ENCODE results near the gene MYH14. TPM values are rescaled to one million over a fixed set of nuclear protein-coding genes. Genes with fewer than 3 reads are reported as not detected.

The MYH14 gene
- total and polyA plus RNA-seq, 4 experiments from 2014 or later = not detected

GRCh38 chr19:50192463-50193211, 10.8 kb upstream of the MYH14 start:
- Histone ChIP-seq H3K27ac (ENCODE audit: low read depth, low read length) (no peak overlapping the region), H3K4me3 (ENCODE audit: low read length in 2 of 2) (no peak overlapping the region), H3K36me3 (ENCODE audit: insufficient read depth, low read length) (no peaks in the 10 kb centered on the region), H3K4me1 (ENCODE audit: insufficient read depth, low read length) (no peaks in the 10 kb centered on the region), H3K27me3 (ENCODE audit: insufficient read depth, low read length) (no peaks in the 10 kb centered on the region), H3K9me3 (ENCODE audit: control insufficient read depth in 1 of 2, low read length in 2 of 2) (no peaks in the 10 kb centered on the region)
- no peak for DNase-seq
- ChIA-PET POLR2A (ENCODE audit: partially characterized antibody) (no interaction called here), CTCF (ENCODE audit: partially characterized antibody) (no interaction called here)
- Mint-ChIP-seq H3K36me3 (no peaks in the 10 kb centered on the region), H3K4me1 (no peaks in the 10 kb centered on the region), H3K9me3 (peaks cover 0 to 5% (median 0%) of the 10 kb centered on the region in 8 donors), H3K27me3 (peaks cover 19 to 25% of the 10 kb centered on the region in 2 donors), H3K27ac (peak overlapping the region in 1 of 7 donors; percentile 64), H3K4me3 (no peak overlapping the region)
- intact Hi-C loops (cut with micrococcal nuclease) = no loop called here

- no peak overlapping the region for H3K27ac ChIP-seq (ENCODE audit: low read depth, low read length)
- intact Hi-C loops (cut with micrococcal nuclease) = no loop called here
- Mint-ChIP-seq H3K4me3 (no peak overlapping the region), H3K9me3 (peaks cover 0 to 2% (median 0%) of the 10 kb centered on the region in 8 donors), H3K36me3 (no peaks in the 10 kb centered on the region), H3K27me3 (peaks cover 26 to 34% of the 10 kb centered on the region in 2 donors), H3K4me1 (peaks cover 0 to 2% (median 0%) of the 10 kb centered on the region in 4 donors), H3K27ac (no peak overlapping the region)
- ChIA-PET CTCF (ENCODE audit: partially characterized antibody) (no interaction called here), POLR2A (ENCODE audit: partially characterized antibody) (no interaction called here)
- DNase-seq = no peak
- no peak overlapping the region for H3K4me3 ChIP-seq (ENCODE audit: low read length in 2 of 2)
- H3K9me3 ChIP-seq (ENCODE audit: control insufficient read depth in 1 of 2, low read length in 2 of 2) = no peaks in the 10 kb centered on the region
- H3K4me1 ChIP-seq (ENCODE audit: insufficient read depth, low read length) = no peaks in the 10 kb centered on the region
- H3K36me3 ChIP-seq (ENCODE audit: insufficient read depth, low read length) = no peaks in the 10 kb centered on the region
- H3K27me3 ChIP-seq (ENCODE audit: insufficient read depth, low read length) = no peaks in the 10 kb centered on the region
Observed at GRCh38 chr19:50195224-50195623, 8.2 kb upstream of the MYH14 start.

GRCh38 chr19:50196322-50196932, 7.0 kb upstream of the MYH14 start:
- H3K27me3 ChIP-seq (ENCODE audit: insufficient read depth, low read length) = no peaks in the 10 kb centered on the region
- no peak overlapping the region for H3K27ac ChIP-seq (ENCODE audit: low read depth, low read length)
- H3K36me3 Mint-ChIP-seq = no peaks in the 10 kb centered on the region
- no peaks in the 10 kb centered on the region for H3K9me3 ChIP-seq (ENCODE audit: control insufficient read depth in 1 of 2, low read length in 2 of 2)
- CTCF ChIA-PET (ENCODE audit: partially characterized antibody) = no interaction called here
- H3K27me3 Mint-ChIP-seq = peaks cover 31 to 36% of the 10 kb centered on the region in 2 donors
- H3K4me3 Mint-ChIP-seq = no peak overlapping the region
- POLR2A ChIA-PET (ENCODE audit: partially characterized antibody) = no interaction called here
- no peak for DNase-seq
- no peaks in the 10 kb centered on the region for H3K36me3 ChIP-seq (ENCODE audit: insufficient read depth, low read length)
- no peak overlapping the region for H3K27ac Mint-ChIP-seq
- no peak overlapping the region for H3K4me3 ChIP-seq (ENCODE audit: low read length in 2 of 2)
- H3K4me1 Mint-ChIP-seq = peaks cover 0 to 2% (median 0%) of the 10 kb centered on the region in 4 donors
- no peaks in the 10 kb centered on the region for H3K4me1 ChIP-seq (ENCODE audit: insufficient read depth, low read length)
- H3K9me3 Mint-ChIP-seq = peaks cover 0 to 3% (median 0%) of the 10 kb centered on the region in 8 donors
- intact Hi-C loops (cut with micrococcal nuclease) = no loop called here

GRCh38 chr19:50197348-50197747, 6.1 kb upstream of the MYH14 start:
- no peaks in the 10 kb centered on the region for H3K36me3 ChIP-seq (ENCODE audit: insufficient read depth, low read length)
- no peaks in the 10 kb centered on the region for H3K9me3 ChIP-seq (ENCODE audit: control insufficient read depth in 1 of 2, low read length in 2 of 2)
- DNase-seq = no peak
- peaks cover 37 to 40% of the 10 kb centered on the region in 2 donors for H3K27me3 Mint-ChIP-seq
- H3K27me3 ChIP-seq (ENCODE audit: insufficient read depth, low read length) = peaks cover 4% of the 10 kb centered on the region
- intact Hi-C loops (cut with micrococcal nuclease) = no loop called here
- H3K36me3 Mint-ChIP-seq = peaks cover 0 to 4% of the 10 kb centered on the region in 2 donors
- no peaks in the 10 kb centered on the region for H3K4me1 ChIP-seq (ENCODE audit: insufficient read depth, low read length)
- ChIA-PET POLR2A (ENCODE audit: partially characterized antibody) (no interaction called here), CTCF (ENCODE audit: partially characterized antibody) (no interaction called here)
- peaks cover 0 to 2% (median 0%) of the 10 kb centered on the region in 4 donors for H3K4me1 Mint-ChIP-seq
- no peak overlapping the region for H3K27ac ChIP-seq (ENCODE audit: low read depth, low read length)
- no peak overlapping the region for H3K4me3 Mint-ChIP-seq
- H3K27ac Mint-ChIP-seq = no peak overlapping the region
- H3K9me3 Mint-ChIP-seq = peaks cover 0 to 5% (median 0%) of the 10 kb centered on the region in 8 donors
- H3K4me3 ChIP-seq (ENCODE audit: low read length in 2 of 2) = no peak overlapping the region

- Histone ChIP-seq H3K27ac (ENCODE audit: low read depth, low read length) (no peak overlapping the region), H3K9me3 (ENCODE audit: control insufficient read depth in 1 of 2, low read length in 2 of 2) (no peaks in the 10 kb centered on the region), H3K4me1 (ENCODE audit: insufficient read depth, low read length) (no peaks in the 10 kb centered on the region), H3K4me3 (ENCODE audit: low read length in 2 of 2) (no peak overlapping the region), H3K27me3 (ENCODE audit: insufficient read depth, low read length) (peaks cover 4% of the 10 kb centered on the region), H3K36me3 (ENCODE audit: insufficient read depth, low read length) (no peaks in the 10 kb centered on the region)
- intact Hi-C loops (cut with micrococcal nuclease) = no loop called here
- Mint-ChIP-seq H3K27ac (no peak overlapping the region), H3K4me3 (no peak overlapping the region), H3K4me1 (peaks cover 0 to 2% (median 0%) of the 10 kb centered on the region in 4 donors), H3K9me3 (peaks cover 0 to 5% (median 0%) of the 10 kb centered on the region in 8 donors), H3K27me3 (peaks cover 38 to 40% of the 10 kb centered on the region in 2 donors), H3K36me3 (peaks cover 0 to 4% of the 10 kb centered on the region in 2 donors)
- CTCF ChIA-PET (ENCODE audit: partially characterized antibody) = no interaction called here
- POLR2A ChIA-PET (ENCODE audit: partially characterized antibody) = no interaction called here
- no peak for DNase-seq
Observed at GRCh38 chr19:50198431-50199258, 4.8 kb upstream of the MYH14 start.

- intact Hi-C loops (cut with micrococcal nuclease) = no loop called here
- H3K4me1 ChIP-seq (ENCODE audit: insufficient read depth, low read length) = no peaks in the 10 kb centered on the region
- H3K27ac ChIP-seq (ENCODE audit: low read depth, low read length) = no peak overlapping the region
- peaks cover 0 to 3% (median under 1%) of the 10 kb centered on the region in 4 donors for H3K4me1 Mint-ChIP-seq
- H3K4me3 ChIP-seq (ENCODE audit: low read length in 2 of 2) = no peak overlapping the region
- peaks cover 8% of the 10 kb centered on the region for H3K27me3 ChIP-seq (ENCODE audit: insufficient read depth, low read length)
- peaks cover 40% of the 10 kb centered on the region in 2 donors for H3K27me3 Mint-ChIP-seq
- ChIA-PET CTCF (ENCODE audit: partially characterized antibody) (no interaction called here), POLR2A (ENCODE audit: partially characterized antibody) (no interaction called here)
- H3K36me3 Mint-ChIP-seq = peaks cover 0 to 4% of the 10 kb centered on the region in 2 donors
- no peak overlapping the region for H3K27ac Mint-ChIP-seq
- H3K9me3 ChIP-seq (ENCODE audit: control insufficient read depth in 1 of 2, low read length in 2 of 2) = no peaks in the 10 kb centered on the region
- H3K4me3 Mint-ChIP-seq = no peak overlapping the region
- DNase-seq = no peak
- peaks cover 0 to 5% (median 0%) of the 10 kb centered on the region in 8 donors for H3K9me3 Mint-ChIP-seq
- no peaks in the 10 kb centered on the region for H3K36me3 ChIP-seq (ENCODE audit: insufficient read depth, low read length)
Observed at GRCh38 chr19:50199259-50199555, 4.2 kb upstream of the MYH14 start.

- H3K27ac ChIP-seq (ENCODE audit: low read depth, low read length) = no peak overlapping the region
- peaks cover 0 to 4% of the 10 kb centered on the region in 2 donors for H3K36me3 Mint-ChIP-seq
- ChIA-PET POLR2A (ENCODE audit: partially characterized antibody) (no interaction called here), CTCF (ENCODE audit: partially characterized antibody) (no interaction called here)
- H3K9me3 ChIP-seq (ENCODE audit: control insufficient read depth in 1 of 2, low read length in 2 of 2) = no peaks in the 10 kb centered on the region
- H3K9me3 Mint-ChIP-seq = peaks cover 0 to 5% (median 0%) of the 10 kb centered on the region in 8 donors
- DNase-seq = no peak
- no peak overlapping the region for H3K4me3 ChIP-seq (ENCODE audit: low read length in 2 of 2)
- no peak overlapping the region for H3K27ac Mint-ChIP-seq
- H3K27me3 Mint-ChIP-seq = peaks cover 41 to 47% of the 10 kb centered on the region in 2 donors
- no peak overlapping the region for H3K4me3 Mint-ChIP-seq
- intact Hi-C loops (cut with micrococcal nuclease) = no loop called here
- peaks cover 13% of the 10 kb centered on the region for H3K27me3 ChIP-seq (ENCODE audit: insufficient read depth, low read length)
- H3K4me1 Mint-ChIP-seq = peaks cover 0 to 4% (median under 1%) of the 10 kb centered on the region in 4 donors
- no peaks in the 10 kb centered on the region for H3K4me1 ChIP-seq (ENCODE audit: insufficient read depth, low read length)
- H3K36me3 ChIP-seq (ENCODE audit: insufficient read depth, low read length) = no peaks in the 10 kb centered on the region
Observed at GRCh38 chr19:50202386-50202785, 1.0 kb upstream of the MYH14 start.
